ENCODE data around the gene WARS2.

The WARS2 gene

GRCh38 chr1:119027759-119028158 lies 112.7 kb downstream of the WARS2 start:
- no peak for DNase-seq (ENCODE audit: low read depth in 2 of 2)

GRCh38 chr1:119026956-119027355 lies 113.5 kb downstream of the WARS2 start:
- DNase-seq (ENCODE audit: low read depth in 2 of 2) = no peak

- no peak for DNase-seq (ENCODE audit: low read depth in 2 of 2)
Observed at GRCh38 chr1:119015547-119015946, 124.9 kb downstream of the WARS2 start.

- DNase-seq (ENCODE audit: low read depth in 2 of 2) = no peak
Observed at GRCh38 chr1:119012383-119012782, 128.1 kb downstream of the WARS2 start.

GRCh38 chr1:119011706-119012105 lies 128.7 kb downstream of the WARS2 start:
- no peak for DNase-seq (ENCODE audit: low read depth in 2 of 2)

- DNase-seq (ENCODE audit: low read depth in 2 of 2) = no peak
Observed at GRCh38 chr1:119011116-119011515, 129.3 kb downstream of the WARS2 start.

- no peak for DNase-seq (ENCODE audit: low read depth in 2 of 2)
Observed at GRCh38 chr1:119010201-119010600, 130.3 kb downstream of the WARS2 start.

GRCh38 chr1:119009312-119009655 lies 131.2 kb downstream of the WARS2 start:
- no peak for DNase-seq (ENCODE audit: low read depth in 2 of 2)

- no peak for DNase-seq (ENCODE audit: low read depth in 2 of 2)
Observed at GRCh38 chr1:119008483-119009311, 131.8 kb downstream of the WARS2 start.

GRCh38 chr1:119007670-119008482 lies 132.6 kb downstream of the WARS2 start:
- no peak for DNase-seq (ENCODE audit: low read depth in 2 of 2)

GRCh38 chr1:119007339-119007669 lies 133.1 kb downstream of the WARS2 start:
- DNase-seq (ENCODE audit: low read depth in 2 of 2) = no peak

- DNase-seq (ENCODE audit: low read depth in 2 of 2) = no peak
Observed at GRCh38 chr1:119006406-119007279, 133.8 kb downstream of the WARS2 start.

GRCh38 chr1:119005724-119006405 lies 134.6 kb downstream of the WARS2 start:
- DNase-seq (ENCODE audit: low read depth in 2 of 2) = no peak

GRCh38 chr1:119004781-119005180 lies 135.7 kb downstream of the WARS2 start:
- DNase-seq (ENCODE audit: low read depth in 2 of 2) = no peak

GRCh38 chr1:119004129-119004527 lies 136.3 kb downstream of the WARS2 start:
- no peak for DNase-seq (ENCODE audit: low read depth in 2 of 2)

- DNase-seq (ENCODE audit: low read depth in 2 of 2) = no peak
Observed at GRCh38 chr1:119003413-119004128, 136.9 kb downstream of the WARS2 start.

- no peak for DNase-seq (ENCODE audit: low read depth in 2 of 2)
Observed at GRCh38 chr1:119002028-119002686, 138.3 kb downstream of the WARS2 start.

GRCh38 chr1:119001181-119002027 lies 139.0 kb downstream of the WARS2 start:
- DNase-seq (ENCODE audit: low read depth in 2 of 2) = no peak

GRCh38 chr1:119000371-119001180 lies 139.9 kb downstream of the WARS2 start:
- no peak for DNase-seq (ENCODE audit: low read depth in 2 of 2)
